SK-N-MC (cell line): ENCODE measurements around the gene HERPUD2.

Experiments used
- EZH2 ChIP-seq: fragments of 200-600 bp; sonication (generic); IDR thresholded peaks from one replicate; pipeline ENCODE4 v1.6.1; 2017; ENCODE audit warnings: antibody characterized with exemption
- FOXP2 ChIP-seq: optimal IDR thresholded peaks from 2 replicates; pipeline ENCODE3; 2011; ENCODE audit warnings: mild to moderate bottlenecking, moderate library complexity; ENCODE audit not compliant: insufficient read depth; ENCODE audit errors: extremely low read length, control extremely low read depth
- POLR2AphosphoS5 ChIP-seq: IDR thresholded peaks from 2 replicates; pipeline ENCODE4 v1.6.1; 2012; ENCODE audit warnings: mild to moderate bottlenecking, low read depth, low read length, borderline replicate concordance

GRCh38 chr7:35707422-35707821, 12.5 kb upstream of the HERPUD2 start:
- no peak for TF ChIP-seq EZH2
- no peak for TF ChIP-seq POLR2AphosphoS5
- no peak for TF ChIP-seq FOXP2
